PC-9 (cell line): ENCODE results near the gene KCNQ5.

Experiments
- EZH2 ChIP-seq: fragments of 200-600 bp; sonication (generic); IDR thresholded peaks from 2 replicates; pipeline ENCODE4 v1.8.0; 2017; ENCODE audit warnings: antibody characterized with exemption, low read depth
- TF ChIP-seq, protein P1 (sequence below): fragments of 200-600 bp; sonication (generic); conservative IDR thresholded peaks from 2 replicates; pipeline ENCODE4 v1.6.1; 2017; ENCODE audit warnings: mixed run types, antibody characterized with exemption, mild to moderate bottlenecking, moderate library complexity

DNA sequence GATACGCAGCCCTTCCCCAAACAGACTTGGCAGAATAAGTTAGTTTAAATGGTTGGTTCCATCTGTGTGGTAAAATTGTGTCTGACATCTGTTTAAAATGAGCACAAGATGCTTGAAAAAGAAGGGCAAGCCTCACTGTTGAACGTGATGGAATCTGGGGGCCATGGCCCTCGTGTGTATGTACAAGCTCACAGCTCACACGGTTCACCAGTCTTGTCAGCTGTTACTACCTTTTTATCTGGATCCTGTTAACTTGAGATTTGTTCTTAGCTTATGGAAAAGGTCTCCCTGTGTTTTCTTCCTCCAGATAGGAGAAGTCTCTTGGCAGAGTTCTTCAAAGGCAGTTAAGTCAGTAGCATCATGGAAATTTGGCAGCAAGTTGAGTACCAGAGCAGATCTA, 332.9 kb downstream of the KCNQ5 start:
- TF ChIP-seq, protein P1, sequence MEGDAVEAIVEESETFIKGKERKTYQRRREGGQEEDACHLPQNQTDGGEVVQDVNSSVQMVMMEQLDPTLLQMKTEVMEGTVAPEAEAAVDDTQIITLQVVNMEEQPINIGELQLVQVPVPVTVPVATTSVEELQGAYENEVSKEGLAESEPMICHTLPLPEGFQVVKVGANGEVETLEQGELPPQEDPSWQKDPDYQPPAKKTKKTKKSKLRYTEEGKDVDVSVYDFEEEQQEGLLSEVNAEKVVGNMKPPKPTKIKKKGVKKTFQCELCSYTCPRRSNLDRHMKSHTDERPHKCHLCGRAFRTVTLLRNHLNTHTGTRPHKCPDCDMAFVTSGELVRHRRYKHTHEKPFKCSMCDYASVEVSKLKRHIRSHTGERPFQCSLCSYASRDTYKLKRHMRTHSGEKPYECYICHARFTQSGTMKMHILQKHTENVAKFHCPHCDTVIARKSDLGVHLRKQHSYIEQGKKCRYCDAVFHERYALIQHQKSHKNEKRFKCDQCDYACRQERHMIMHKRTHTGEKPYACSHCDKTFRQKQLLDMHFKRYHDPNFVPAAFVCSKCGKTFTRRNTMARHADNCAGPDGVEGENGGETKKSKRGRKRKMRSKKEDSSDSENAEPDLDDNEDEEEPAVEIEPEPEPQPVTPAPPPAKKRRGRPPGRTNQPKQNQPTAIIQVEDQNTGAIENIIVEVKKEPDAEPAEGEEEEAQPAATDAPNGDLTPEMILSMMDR: no peak
- no peak for TF ChIP-seq EZH2
